ENCODE data around the gene ZFHX3.

DNA sequence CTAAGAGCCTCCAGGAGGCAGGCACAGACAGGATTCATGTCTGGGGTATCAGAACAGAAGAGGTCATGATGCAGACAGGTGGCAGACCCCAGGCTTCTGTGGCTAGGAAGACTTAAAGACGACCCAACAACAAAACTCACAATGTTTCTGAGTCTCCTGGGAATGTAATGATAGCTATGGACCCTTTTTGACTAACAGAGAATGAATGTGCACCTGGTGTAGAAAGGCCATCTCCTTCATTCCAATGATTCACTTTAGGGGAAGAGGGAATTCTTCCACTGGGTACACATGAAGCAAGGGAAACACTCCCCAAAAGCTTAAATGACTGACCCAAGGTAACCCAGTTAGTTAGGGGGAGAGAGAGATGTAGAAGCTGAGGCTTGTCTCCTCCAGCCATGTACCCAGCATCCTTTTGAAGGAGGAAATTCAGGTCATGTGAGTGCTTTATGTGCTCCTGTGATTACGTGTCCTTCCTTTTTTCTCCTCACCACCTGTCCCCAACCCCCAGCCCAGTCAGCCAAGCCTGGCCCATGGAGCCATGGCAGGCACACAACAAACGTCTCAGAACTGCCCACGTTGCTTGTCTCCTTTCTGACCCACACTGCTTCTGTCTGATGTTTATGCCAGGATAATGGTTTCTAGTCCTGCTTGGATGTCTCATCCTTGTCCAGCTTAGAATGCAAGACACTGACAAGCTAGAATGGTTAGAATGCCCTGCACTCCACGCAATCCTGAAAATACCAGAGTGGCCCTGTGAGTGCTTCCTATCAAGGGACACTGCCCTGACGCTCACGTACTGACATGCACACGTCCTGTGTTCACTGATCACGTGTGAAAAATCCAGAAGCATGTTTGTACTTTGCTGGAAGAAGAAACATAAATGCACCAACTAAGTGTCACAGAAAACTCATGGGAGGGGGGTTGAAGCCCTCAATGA lies 156.4 kb downstream of the ZFHX3 start:
- TF ChIP-seq EZH2 (IDR thresholded peaks at IDR 0.05; ENCODE audit: insufficient read depth, poor library complexity, severe bottlenecking) (no peak), EZH2phosphoT487 (IDR thresholded peaks at IDR 0.05; ENCODE audit: insufficient read depth, low read depth) (no peak)

Data from GM23248 (cell line).